Measurements from ENCODE around the gene MRPS15.
"Not testable (repeated sequence)": the region's sequence is repeated elsewhere in the genome, so short reads cannot be mapped to it uniquely, and the experiment has no call there.

MRPS15 gene

GRCh38 chr1:36484099-36484498 lies 19.9 kb upstream of the MRPS15 start:
- DNase-seq (ENCODE audit: low read depth in 2 of 2) = no peak
- no peak overlapping the region for H3K4me3 ChIP-seq (replicated peaks in 1 of 2; ENCODE audit: low read depth in 2 of 2, low read length in 2 of 2)
- TF ChIP-seq CTCF (IDR thresholded peaks at IDR 0.05; ENCODE audit: low read depth, low read length) = no peak

DNA sequence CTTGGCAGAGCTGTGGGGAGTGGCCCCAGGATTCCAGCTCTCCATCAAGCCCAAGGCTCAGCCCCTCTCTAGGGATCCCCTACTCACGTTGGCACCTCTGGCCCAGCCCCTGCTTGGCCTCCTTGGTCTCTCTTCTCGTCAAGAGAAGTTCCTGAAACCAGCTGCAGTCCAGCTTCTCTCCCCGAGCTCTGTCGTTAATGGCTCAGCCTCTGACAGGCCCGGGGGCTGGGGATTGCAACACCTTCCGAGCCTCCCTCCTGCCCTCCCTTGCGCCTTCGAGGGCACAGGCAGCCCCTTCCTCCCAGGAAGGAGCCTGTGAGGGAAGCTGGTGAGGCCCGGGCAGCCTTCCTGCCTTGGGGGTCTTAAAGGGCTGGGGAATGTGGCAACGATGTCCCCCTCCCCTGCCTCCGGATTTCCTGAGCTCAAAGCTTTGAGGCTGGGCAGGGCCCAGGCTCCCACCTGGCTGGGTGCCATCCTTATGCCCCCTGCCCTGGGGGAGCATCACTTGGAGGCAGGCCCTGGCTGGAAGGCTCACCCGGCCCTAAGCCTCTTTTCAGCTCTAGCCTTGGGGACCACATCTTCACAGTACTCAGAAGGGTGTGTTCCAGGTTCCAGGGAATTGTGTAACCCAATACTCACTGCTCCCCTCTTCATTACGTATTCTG lies 18.7 kb upstream of the MRPS15 start, which contains the start of gene CSF3R:
TSS of gene CSF3R (minus strand) at position 190 of the 665 bp plus-strand sequence. CDS start 3,417 bp downstream, outside the sequence.
- no peak for DNase-seq (ENCODE audit: low read depth in 2 of 2)
- TF ChIP-seq CTCF (IDR thresholded peaks at IDR 0.05; ENCODE audit: low read depth, low read length) = no peak
- H3K4me3 ChIP-seq (replicated peaks in 1 of 2; ENCODE audit: low read depth in 2 of 2, low read length in 2 of 2) = no peak within 1 kb of the TSS

GRCh38 chr1:36481771-36482723 lies 17.9 kb upstream of the MRPS15 start:
- DNase-seq (ENCODE audit: low read depth in 2 of 2) = no peak
- no peak for TF ChIP-seq CTCF (IDR thresholded peaks at IDR 0.05; ENCODE audit: low read depth, low read length)
- no peak overlapping the region for H3K4me3 ChIP-seq (replicated peaks in 1 of 2; ENCODE audit: low read depth in 2 of 2, low read length in 2 of 2)

- no peak overlapping the region for H3K4me3 ChIP-seq (replicated peaks in 1 of 2; ENCODE audit: low read depth in 2 of 2, low read length in 2 of 2)
- no peak for TF ChIP-seq CTCF (IDR thresholded peaks at IDR 0.05; ENCODE audit: low read depth, low read length)
- no peak for DNase-seq (ENCODE audit: low read depth in 2 of 2)
These were observed 16.9 kb upstream of the MRPS15 start for GRCh38 chr1:36481091-36481490.

- no peak for TF ChIP-seq CTCF (IDR thresholded peaks at IDR 0.05; ENCODE audit: low read depth, low read length)
- H3K4me3 ChIP-seq (replicated peaks in 1 of 2; ENCODE audit: low read depth in 2 of 2, low read length in 2 of 2) = no peak overlapping the region
- no peak for DNase-seq (ENCODE audit: low read depth in 2 of 2)
These were observed 16.0 kb upstream of the MRPS15 start for GRCh38 chr1:36480161-36480560.

- no peak for DNase-seq (ENCODE audit: low read depth in 2 of 2)
- no peak overlapping the region for H3K4me3 ChIP-seq (replicated peaks in 1 of 2; ENCODE audit: low read depth in 2 of 2, low read length in 2 of 2)
- no peak for TF ChIP-seq CTCF (IDR thresholded peaks at IDR 0.05; ENCODE audit: low read depth, low read length)
These were observed 15.4 kb upstream of the MRPS15 start for GRCh38 chr1:36479505-36480051.

DNA sequence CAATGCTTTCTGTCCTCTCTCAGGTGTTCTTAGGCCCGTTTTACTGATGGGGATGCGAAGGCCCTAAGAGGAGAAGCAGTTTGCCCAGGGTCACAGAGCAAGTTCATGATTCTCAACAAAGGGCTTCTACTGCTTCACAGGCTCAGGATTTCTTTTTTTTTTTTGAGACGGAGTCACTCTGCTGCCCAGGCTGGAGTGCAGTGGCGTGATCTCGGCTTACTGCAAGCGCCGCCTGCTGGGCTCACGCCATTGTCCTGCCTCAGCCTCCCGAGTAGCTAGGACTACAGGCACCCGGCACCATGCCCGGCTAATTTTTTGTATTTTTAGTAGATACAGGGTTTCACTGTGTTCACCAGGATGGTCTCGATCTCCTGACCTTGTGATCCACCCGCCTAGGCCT lies 13.4 kb upstream of the MRPS15 start:
- H3K4me3 ChIP-seq (replicated peaks in 1 of 2; ENCODE audit: low read depth in 2 of 2, low read length in 2 of 2); DNase-seq (ENCODE audit: low read depth in 2 of 2): not testable (repeated sequence)
